Forelimb muscle (tissue), 1 donor: ENCODE results near the gene ALKBH2. TPM values are rescaled to one million over a fixed set of nuclear protein-coding genes. Genes with fewer than 3 reads are reported as not detected.
"Not testable (repeated sequence)": the region's sequence is repeated elsewhere in the genome, so short reads cannot be mapped to it uniquely, and the experiment has no call there.

Source experiments
- DNase-seq: peaks from one replicate; pipeline ENCODE4 v3.0.0-alpha.2; 2013; ENCODE audit warnings: low read depth
- polyA plus RNA-seq: library from polyadenylated mRNA; unstranded; fragments of 120-200 nt; gene quantifications from one replicate; pipeline ENCODE4 v1.2.1, GENCODE V29; 2013; ENCODE audit not compliant: insufficient read length

The ALKBH2 gene
- polyA plus RNA-seq, 1 donor = 17.5 TPM

DNA sequence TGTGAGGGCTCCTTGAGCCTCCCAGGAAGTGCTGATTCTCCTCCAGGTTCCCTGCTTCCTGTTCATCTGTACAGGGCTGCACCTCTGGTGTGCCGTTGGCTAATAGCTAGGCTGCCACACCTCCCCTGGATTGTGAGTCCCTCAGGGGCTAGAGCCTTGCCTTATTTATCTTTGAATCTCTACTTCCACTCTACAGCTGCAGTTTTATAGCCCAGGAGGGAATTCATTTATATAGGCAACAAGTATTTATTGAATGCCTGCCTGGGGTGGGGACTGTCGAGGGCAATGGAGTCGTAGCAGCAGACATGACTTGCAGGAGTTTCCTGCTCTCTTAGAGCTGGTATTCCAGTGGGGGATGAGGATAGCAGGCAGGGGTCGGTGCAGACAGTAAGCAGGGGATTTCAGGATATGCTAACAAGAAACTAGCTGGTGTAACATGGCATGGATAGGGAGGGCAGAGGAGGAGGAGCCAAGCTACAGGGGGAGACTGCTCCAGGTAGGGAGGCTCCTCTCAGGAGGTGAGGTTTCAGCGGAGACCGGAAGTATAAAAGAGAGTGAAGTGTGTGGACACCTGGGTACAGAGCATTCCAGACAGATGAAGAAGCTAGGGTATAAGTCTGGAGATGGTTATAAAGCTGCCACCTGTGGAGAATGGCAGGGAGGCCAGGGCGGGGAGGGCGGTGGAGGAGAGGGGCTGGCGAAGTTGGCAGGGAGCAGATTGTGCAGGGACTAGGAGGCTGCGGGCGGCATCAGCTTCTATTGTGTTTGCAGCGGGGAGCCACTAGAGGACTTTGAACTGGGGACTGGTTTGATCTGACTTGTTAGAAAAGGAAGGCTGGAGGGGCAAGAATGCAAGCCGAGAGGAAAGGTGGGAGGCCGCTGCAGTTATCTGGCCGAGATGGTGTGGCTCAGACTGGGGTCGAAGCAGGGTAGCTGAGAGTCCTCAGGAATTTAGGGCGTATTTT, 23.7 kb downstream of the ALKBH2 start:
- DNase-seq = no peak

DNA sequence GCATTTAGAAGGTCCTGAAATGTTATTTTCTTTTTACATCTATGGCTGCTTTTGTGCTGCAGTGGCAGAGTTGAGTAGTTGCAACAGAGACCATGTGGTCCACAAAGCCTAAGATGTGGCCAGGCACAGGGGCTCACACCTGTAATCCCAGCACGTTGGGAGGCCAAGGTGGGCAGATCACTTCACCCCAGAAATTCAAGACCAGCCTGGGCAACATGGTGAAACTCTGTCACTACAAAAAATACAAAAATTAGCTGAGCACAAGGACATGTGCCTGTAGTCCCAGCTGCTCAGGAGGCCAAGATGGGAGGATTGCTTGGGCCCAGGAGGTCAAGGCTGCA, 27.4 kb downstream of the ALKBH2 start:
- DNase-seq = no peak

DNA sequence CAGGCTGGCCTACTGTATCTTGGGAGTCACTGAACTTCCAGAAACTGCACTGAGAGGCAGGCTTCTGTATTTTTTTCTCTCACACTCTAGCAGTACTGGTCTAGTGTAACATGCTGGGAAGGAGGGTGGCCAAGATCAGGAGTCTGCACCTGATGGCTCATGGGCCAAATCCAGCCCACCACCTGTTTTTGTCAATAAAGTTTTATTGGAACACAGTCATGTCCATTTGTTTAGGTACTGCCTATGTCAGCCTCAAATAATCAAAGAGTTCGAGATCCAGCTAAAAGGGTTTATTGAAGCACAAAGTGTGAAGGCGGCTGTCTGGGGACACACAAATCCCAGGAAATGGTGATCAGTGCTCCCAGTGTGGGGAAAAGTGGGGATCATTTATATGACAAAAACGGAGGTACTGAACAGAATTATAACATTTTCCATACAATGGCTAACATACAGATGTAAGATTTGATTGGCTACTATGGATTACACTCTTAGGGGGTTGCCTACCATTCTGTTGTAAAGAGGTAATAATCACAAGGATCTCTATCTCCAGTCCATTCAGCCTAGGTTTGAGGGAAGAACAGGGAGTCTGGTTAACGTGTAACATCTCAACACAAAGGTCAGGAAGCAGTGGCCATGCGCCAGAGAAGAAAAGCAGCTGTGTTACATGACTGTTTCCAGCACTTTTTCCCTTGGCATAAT, 28.0 kb downstream of the ALKBH2 start:
- no peak for DNase-seq

DNA sequence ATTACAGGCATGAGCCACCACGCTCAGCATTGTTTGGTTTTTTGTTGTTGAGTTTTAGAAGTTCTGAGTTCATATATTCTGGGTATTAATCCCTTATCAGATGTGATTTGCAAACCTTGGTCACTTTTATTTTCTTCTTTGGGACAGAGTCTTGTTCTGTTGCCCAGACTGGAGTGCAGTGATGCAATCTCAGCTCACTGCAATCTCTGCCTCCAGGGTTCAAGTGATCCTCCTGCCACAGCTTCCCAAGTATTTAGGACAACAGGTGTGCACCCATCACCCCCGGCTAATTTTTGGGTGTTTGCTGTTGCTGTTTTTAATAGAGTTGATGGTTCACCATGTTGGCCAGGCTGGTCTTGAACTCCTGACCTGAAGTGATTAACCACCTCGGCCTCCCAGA, 29.1 kb downstream of the ALKBH2 start:
- no peak for DNase-seq

DNA sequence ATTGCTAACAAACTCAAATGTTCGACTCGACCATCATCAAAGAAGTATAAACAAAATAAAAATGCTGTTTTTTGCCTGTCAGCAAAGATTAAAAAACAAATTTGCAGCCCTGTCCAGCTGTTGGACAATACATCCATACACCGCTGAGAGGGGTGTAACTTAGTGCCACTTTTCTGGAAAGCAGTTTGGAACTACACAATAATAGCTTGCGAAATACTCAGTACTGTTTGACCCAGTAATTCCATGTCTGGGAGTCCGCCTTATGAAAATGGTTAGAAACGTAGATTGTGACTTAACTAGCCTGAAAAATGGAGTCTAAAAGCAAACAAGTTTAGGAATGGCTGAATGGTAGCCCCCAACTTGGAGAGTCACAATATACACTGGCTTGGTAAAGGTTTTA, 34.5 kb downstream of the ALKBH2 start:
- DNase-seq = no peak

DNA sequence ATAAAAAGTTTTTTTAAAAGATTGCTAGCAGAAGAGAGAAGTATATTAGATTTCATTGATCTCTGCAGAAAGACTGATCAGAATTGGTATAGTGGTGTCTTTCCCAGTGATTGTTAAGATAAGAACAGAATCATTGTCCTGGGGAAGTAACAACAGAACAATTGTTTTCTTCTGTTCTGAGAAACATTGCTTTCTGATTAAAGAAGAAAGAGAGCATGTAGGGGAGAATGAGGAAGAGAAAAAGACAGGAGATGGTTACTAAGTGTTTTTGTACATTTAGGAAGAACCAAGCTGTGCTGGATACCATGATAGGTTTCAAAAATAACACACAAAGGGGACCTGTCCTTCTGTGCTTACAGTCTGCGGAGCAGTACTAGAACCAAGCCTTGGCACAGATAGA, 35.9 kb downstream of the ALKBH2 start:
- DNase-seq = no peak

DNA sequence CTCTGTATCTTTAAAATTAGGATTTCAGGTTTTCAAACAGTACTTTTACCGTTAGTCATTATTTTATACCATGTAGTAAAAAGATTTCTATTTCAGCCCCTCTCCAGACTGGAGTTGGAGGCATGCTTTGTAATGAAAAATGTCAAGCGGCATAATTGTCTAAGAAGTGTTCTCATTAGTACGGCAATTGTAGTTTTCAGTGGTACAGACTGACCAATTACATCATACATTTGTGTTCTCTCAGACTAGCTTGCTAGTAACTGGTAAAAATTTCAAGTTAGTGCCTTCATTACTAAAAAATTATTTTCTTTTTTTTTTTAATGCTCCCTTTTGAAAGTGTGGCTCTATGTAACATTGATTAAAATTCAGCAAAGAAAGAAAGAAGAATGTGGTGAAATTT, 36.4 kb downstream of the ALKBH2 start:
- no peak for DNase-seq

DNA sequence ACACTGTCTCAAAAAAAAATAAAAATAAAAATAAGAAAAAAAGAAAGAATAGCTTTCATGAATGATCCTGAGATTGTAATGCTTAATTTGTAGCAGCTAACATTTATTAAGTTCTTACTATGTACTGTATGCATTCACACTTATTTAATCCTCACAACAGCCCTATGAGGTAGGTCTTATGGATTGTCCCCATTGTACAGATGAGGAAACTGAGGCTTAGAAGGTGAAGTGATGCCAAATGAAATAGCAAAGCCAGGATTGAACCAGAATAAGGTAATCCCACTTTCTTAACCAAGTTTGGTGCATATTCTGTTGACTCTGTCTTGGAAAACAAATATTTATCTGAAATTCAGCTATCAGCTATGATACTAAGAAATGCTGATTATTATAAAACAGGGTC, 38.8 kb downstream of the ALKBH2 start:
- DNase-seq = no peak

DNA sequence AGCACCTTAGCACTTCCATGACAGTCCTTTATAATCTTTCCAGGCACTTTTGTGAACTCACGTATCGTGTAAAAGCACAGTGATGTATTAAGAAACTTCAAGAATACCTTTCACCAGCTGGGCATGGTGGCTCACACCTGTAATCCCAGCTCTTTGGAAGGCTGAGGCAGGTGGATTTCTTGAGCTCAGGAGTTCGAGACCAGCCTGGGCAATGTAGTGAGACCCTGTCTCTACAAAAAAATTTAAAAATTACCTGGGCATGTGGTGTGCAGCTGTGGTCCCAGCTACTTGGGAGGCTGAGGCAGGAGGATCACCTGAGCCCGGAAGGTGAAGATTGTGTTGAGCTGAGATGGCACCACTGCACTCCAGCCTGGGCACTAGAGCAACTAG, 39.2 kb downstream of the ALKBH2 start:
- DNase-seq = not testable (repeated sequence)

DNA sequence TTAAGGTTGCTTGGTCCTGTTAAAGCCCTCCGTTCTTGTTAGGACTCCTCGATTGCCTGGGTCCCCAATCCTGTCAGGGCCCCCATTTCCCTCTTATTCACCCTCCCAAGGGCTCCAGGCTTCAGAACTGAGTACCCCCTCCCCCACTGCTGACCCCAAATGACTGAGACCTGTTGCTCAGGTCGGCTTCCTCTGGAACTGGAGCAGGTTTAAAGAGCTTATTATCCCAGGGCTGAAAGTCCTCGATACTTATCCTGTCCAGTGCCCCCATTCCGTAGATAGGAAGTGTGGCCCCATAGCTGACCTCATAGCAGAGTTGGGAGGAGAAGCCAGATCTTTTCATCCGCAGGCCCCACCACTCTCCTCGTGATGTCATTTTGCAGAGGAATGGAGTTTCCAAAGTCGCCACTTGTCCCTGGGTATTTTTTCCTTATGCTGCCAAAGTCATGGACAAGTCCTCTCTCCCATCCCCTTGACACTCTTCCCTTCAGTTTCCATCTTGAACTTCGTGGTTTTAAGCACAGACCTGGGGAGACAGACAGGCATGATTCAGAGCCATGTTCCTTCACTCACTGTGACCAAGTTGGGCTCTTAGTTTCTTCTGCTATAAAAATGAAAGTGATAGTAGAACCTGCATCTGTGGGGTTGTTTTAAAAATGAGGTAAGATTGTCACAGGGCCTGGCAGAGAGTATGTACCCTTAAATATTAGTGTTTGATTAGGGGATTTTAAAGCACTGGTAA, 39.7 kb downstream of the ALKBH2 start:
- DNase-seq = no peak

DNA sequence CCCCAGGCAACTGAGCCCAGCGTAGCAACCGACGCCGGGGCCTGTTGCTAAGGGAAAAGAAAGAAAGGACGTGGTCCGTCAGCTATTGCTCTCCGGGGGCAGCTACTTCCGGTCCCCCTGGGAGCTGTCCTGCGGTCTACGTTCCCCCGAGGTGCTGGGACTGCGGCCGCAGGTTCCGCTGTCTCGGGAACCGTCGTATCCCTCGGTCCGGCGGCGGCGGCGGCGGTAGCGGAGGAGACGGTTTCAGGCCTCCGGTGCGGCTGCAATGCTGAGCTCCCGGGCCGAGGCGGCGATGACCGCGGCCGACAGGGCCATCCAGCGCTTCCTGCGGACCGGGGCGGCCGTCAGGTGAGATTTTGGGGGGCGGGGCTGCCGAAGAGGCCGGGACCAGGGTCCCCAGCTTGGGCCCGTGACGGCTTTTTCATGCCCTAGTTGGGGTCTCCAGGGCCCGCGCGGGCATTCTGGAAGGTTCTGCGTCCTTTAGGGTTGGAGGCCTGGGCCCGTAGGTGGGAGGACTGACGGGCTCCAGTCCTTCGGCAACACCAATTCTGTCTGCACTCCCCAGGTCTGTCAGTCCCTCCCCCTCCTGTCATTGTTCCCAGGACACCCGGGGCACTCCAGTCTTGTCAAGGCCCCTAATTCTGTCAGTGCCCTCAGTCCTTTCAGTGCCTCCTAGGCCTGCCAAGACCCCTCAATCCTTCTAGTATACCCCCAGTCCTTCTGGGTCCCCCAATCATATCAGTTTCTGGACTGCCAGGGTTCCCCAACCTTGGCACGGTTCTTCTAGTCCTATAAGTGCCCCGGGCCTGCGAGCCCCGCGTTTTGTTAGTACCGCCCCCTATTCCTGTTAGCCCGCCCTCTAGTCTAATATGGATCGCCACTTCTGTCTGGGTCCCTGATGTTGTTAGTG, 40.6 kb downstream of the ALKBH2 start, which contains the start of gene USP30:
USP30 (plus strand) TSS at position 163 of the 910 bp plus-strand sequence; CDS start at position 266, 103 bp downstream.
- peak; percentile 54 for DNase-seq

DNA sequence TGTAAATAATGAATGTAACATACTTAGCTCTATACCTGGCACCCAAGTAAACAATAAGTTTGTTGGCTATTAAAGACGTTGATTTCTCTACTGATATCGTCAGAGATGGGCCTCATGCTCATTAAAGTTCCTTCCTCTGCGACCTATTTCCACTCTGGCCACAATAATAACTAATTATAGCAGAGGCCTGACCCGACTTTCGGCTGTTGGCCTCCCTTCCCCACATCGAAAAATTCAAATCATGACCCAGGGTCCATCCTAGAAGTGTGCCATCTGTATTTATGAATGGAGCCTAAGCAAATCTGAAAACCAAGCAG, 41.2 kb downstream of the ALKBH2 start:
- DNase-seq = no peak

DNA sequence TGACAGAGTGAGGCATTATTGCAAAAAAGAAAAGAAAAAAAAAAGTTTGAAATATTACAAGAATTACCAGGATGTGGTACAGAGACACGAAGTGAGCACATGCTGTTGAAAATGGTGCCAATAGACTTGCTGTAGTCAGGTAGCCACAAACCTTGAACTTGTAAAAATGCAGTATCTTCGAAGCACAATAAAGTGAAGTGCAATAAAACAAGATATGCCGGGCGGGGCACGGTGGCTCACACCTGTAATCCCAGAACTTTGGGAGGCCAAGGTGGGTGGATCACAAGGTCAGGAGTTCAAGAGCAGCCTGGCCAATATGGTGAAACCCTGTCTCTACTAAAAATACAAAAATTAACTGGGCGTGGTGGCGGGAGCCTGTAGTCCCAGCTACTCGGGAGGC, 43.5 kb downstream of the ALKBH2 start:
- DNase-seq = not testable (repeated sequence)

DNA sequence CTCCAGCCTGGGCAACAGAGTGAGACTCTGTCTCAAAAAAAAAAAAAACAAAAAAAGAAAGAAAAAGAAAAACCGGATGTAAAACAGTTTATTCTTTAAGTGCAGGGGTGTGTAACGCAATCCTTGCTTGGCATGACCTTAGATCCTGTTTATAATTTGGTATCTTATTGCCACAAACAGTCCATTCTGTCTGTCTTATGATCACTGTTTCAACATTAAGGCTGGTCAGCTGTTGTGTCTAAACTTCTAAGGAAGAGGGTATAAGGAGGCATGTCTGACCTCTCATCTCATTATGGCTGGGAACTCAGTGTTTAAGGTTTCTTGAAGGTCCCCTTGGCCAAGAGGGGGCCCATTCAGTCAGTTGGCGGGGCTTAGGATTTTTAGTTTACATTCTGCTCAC, 44.6 kb downstream of the ALKBH2 start:
- DNase-seq = not testable (repeated sequence)

DNA sequence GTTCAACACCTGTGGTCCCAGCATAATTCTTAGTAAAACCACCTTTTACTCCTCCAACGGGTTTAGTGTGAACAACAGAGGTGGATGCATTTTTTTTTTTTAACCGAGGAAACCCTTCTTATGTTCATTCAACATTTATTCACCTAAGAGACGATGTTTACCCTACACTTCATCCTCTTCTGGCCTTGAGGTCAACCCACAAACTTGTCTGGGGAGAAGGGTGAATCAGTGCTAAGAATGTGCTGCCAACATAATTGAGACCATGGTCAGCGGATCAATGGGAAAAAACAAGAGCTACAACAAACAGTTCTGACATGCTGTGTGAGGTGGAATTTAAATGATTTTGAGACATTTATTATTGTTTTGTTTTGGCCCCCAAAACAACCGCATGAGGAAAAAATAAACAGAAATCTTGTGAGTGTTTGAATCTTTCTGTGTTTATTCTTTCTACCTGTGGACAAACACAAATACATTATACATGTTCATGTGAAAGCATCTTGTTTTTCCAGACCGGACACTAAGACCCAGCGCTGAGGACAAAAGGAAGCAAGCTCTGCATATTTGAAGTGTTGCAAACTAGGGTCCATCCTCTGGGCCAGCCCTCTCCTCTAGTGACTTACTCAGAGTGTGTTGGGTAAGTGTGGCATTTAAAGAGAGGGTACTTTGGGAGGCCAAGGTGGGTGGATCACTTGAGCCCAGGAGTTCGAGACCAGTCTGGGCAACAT, 46.0 kb downstream of the ALKBH2 start:
- DNase-seq = no peak

DNA sequence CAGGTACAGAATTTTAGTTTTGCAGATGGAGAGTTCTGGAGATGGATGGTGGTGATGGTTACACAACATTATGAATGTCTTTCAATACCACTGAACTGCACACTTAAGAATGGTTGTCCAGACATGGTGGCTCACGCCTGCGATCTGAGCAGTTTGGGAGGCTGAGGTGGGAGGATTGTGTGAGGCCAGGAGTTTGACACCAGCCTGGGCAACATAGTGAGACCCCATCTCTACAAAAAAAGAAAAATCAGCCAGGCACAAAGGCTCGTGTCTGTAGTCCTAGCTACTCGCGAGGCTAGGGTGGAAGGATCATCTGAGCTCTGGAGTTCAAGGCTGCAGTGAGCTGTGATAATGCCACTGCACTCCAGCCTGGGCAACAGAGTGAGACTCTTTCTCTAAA, 49.0 kb downstream of the ALKBH2 start:
- no peak for DNase-seq
